WTC11 (cell line): Measurements from ENCODE around the gene HPCAL1. TPM values are rescaled to one million over a fixed set of nuclear protein-coding genes. Genes with fewer than 3 reads are reported as not detected.

Experiments used
- ATAC-seq: fragments of 200-7000 bp; cut with Tn5 transposase; 2 replicates; pipeline ENCODE4 v1.10.0; 2021; ENCODE audit warnings: mild to moderate bottlenecking, moderate library complexity
- CTCF ChIA-PET: fragments of 300-600 bp; sonication (Branson Sonifier 250); formaldehyde crosslinking; loops from one replicate; lab custom pipeline; 2021; ENCODE audit warnings: antibody characterized with exemption; lab: Charles Lee
- POLR2A ChIA-PET: fragments of 350-600 bp; sonication (Branson Sonifier 250); formaldehyde crosslinking; loops from one replicate; lab custom pipeline; 2021; ENCODE audit warnings: antibody characterized with exemption; lab: Charles Lee
- DNase-seq: peaks from one replicate; pipeline ENCODE4 v3.0.0; 2021; ENCODE audit warnings: low spot score
- H3K27ac Mint-ChIP-seq: 2 replicates; pipeline ENCODE4 v1.8.0; 2021; ENCODE audit warnings: mixed read lengths
- H3K27me3 Mint-ChIP-seq: 2 replicates; pipeline ENCODE4 v1.8.0; 2021; ENCODE audit warnings: low read depth, mild to moderate bottlenecking, moderate library complexity, mixed read lengths
- H3K36me3 Mint-ChIP-seq: 2 replicates; pipeline ENCODE4 v1.8.0; 2021; ENCODE audit warnings: mixed read lengths
- H3K4me1 Mint-ChIP-seq: 2 replicates; pipeline ENCODE4 v1.8.0; 2022; ENCODE audit warnings: mixed read lengths
- H3K4me3 Mint-ChIP-seq: 2 replicates; pipeline ENCODE4 v1.8.0; 2021; ENCODE audit warnings: mild to moderate bottlenecking, moderate library complexity, mixed read lengths
- H3K9me3 Mint-ChIP-seq: 2 replicates; pipeline ENCODE4 v1.8.0; 2021; ENCODE audit warnings: mixed read lengths
- ATF2 ChIP-seq: sonication (generic); formaldehyde crosslinking; IDR thresholded peaks from 2 replicates; pipeline ENCODE4 v1.8.1; 2022; ENCODE audit warnings: low read depth, missing genetic modification reagents, borderline replicate concordance
- CDX4 ChIP-seq: fragments of 250-450 bp; sonication (Bioruptor Pico); IDR thresholded peaks from 2 replicates; pipeline ENCODE4 v1.9.0; 2021; ENCODE audit warnings: moderate library complexity, mild to moderate bottlenecking, inconsistent platforms, borderline replicate concordance
- FOXP1 ChIP-seq: sonication (generic); formaldehyde crosslinking; IDR thresholded peaks from 2 replicates; pipeline ENCODE4 v1.8.0; 2022; ENCODE audit warnings: missing genetic modification reagents, mild to moderate bottlenecking, moderate library complexity, borderline replicate concordance
- GRHL2 ChIP-seq: fragments of 250-450 bp; sonication (Bioruptor Pico); IDR thresholded peaks from 2 replicates; pipeline ENCODE4 v1.8.0; 2022; ENCODE audit warnings: mild to moderate bottlenecking, moderate library complexity; ENCODE audit not compliant: insufficient replicate concordance, severe bottlenecking
- NR1H2 ChIP-seq: sonication (generic); formaldehyde crosslinking; IDR thresholded peaks from 2 replicates; pipeline ENCODE4 v1.9.0; 2021; ENCODE audit warnings: mild to moderate bottlenecking, moderate library complexity, missing genetic modification reagents
- SMAD3 ChIP-seq: sonication (generic); formaldehyde crosslinking; IDR thresholded peaks from 2 replicates; pipeline ENCODE4 v1.8.0; 2022; ENCODE audit warnings: missing genetic modification reagents, mild to moderate bottlenecking, borderline replicate concordance
- SOX15 ChIP-seq: fragments of 250-450 bp; sonication (Bioruptor Pico); IDR thresholded peaks from 2 replicates; pipeline ENCODE4 v1.9.0; 2021; ENCODE audit warnings: mild to moderate bottlenecking
- TCF7 ChIP-seq: sonication (generic); formaldehyde crosslinking; IDR thresholded peaks from 2 replicates; pipeline ENCODE4 v1.8.0; 2022; ENCODE audit warnings: mild to moderate bottlenecking, low read depth, missing genetic modification reagents, moderate library complexity
- USF1 ChIP-seq: sonication (generic); formaldehyde crosslinking; IDR thresholded peaks from 2 replicates; pipeline ENCODE4 v1.8.0; 2022; ENCODE audit warnings: mild to moderate bottlenecking, missing genetic modification reagents
- ZNF219 ChIP-seq: sonication (generic); formaldehyde crosslinking; IDR thresholded peaks from 2 replicates; pipeline ENCODE4 v1.8.0; 2023; ENCODE audit warnings: missing genetic modification reagents, mild to moderate bottlenecking, borderline replicate concordance
- ZNF232 ChIP-seq: sonication (generic); formaldehyde crosslinking; IDR thresholded peaks from 2 replicates; pipeline ENCODE4 v1.8.0; 2022; ENCODE audit warnings: mild to moderate bottlenecking, missing genetic modification reagents
- ZNF396 ChIP-seq: fragments of 250-450 bp; sonication (Bioruptor Pico); IDR thresholded peaks from 2 replicates; pipeline ENCODE4 v1.8.0; 2021; ENCODE audit warnings: mild to moderate bottlenecking, moderate library complexity, borderline replicate concordance
- ZNF416 ChIP-seq: fragments of 250-450 bp; sonication (Bioruptor Pico); IDR thresholded peaks from 2 replicates; pipeline ENCODE4 v1.9.0; 2021; ENCODE audit warnings: mild to moderate bottlenecking, inconsistent platforms
- total RNA-seq: library from RNA; stranded (reverse); gene quantifications from 3 replicates; pipeline ENCODE4 v1.2.3, GENCODE V29; 2021
- TF ChIP-seq, protein P1 (sequence below): fragments of 250-450 bp; sonication (Bioruptor Pico); IDR thresholded peaks from 2 replicates; pipeline ENCODE4 v1.9.0; 2021; ENCODE audit warnings: mild to moderate bottlenecking
- TF ChIP-seq, protein P2 (sequence below): sonication (generic); formaldehyde crosslinking; IDR thresholded peaks from 2 replicates; pipeline ENCODE4 v1.8.1; 2023; ENCODE audit warnings: mild to moderate bottlenecking, missing genetic modification reagents
- TF ChIP-seq, protein P3 (sequence below): fragments of 250-450 bp; sonication (Bioruptor Pico); IDR thresholded peaks from 2 replicates; pipeline ENCODE4 v2.1.2; 2022; ENCODE audit warnings: mild to moderate bottlenecking, moderate library complexity
- TF ChIP-seq, protein P4 (sequence below): sonication (generic); formaldehyde crosslinking; IDR thresholded peaks from 2 replicates; pipeline ENCODE4 v1.8.1; 2023; ENCODE audit warnings: mild to moderate bottlenecking, missing genetic modification reagents, moderate library complexity
- TF ChIP-seq, protein P5 (sequence below): fragments of 250-450 bp; sonication (Bioruptor Pico); IDR thresholded peaks from 2 replicates; pipeline ENCODE4 v1.9.0; 2021; ENCODE audit warnings: mild to moderate bottlenecking
- TF ChIP-seq, protein P6 (sequence below): sonication (generic); formaldehyde crosslinking; IDR thresholded peaks from 2 replicates; pipeline ENCODE4 v1.8.1; 2023; ENCODE audit warnings: mild to moderate bottlenecking, missing genetic modification reagents, borderline replicate concordance

Gene HPCAL1
- total RNA-seq, 1 experiment from 2014 or later: 11.8 TPM

DNA sequence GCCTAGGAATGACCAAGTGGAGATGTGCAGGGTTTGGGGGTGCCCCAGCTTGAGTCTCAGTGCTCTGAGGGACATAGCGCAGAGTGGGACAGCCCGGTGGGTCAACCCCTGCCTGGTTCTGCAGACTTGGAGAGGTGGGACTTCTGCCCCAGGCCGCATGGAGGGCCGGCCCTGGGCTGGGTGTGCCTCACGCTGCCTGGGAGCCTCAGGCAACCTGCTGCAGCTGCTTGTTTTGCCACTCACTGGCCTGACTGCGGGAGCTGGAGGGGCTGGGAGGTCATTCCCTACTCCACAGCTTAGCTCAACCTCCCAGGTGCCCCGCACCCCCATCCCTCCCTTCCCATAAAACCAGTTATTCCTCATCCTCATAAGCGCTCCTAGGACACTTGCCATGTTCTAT, 112.3 kb downstream of the HPCAL1 start (continued):
- TF ChIP-seq, protein P1, sequence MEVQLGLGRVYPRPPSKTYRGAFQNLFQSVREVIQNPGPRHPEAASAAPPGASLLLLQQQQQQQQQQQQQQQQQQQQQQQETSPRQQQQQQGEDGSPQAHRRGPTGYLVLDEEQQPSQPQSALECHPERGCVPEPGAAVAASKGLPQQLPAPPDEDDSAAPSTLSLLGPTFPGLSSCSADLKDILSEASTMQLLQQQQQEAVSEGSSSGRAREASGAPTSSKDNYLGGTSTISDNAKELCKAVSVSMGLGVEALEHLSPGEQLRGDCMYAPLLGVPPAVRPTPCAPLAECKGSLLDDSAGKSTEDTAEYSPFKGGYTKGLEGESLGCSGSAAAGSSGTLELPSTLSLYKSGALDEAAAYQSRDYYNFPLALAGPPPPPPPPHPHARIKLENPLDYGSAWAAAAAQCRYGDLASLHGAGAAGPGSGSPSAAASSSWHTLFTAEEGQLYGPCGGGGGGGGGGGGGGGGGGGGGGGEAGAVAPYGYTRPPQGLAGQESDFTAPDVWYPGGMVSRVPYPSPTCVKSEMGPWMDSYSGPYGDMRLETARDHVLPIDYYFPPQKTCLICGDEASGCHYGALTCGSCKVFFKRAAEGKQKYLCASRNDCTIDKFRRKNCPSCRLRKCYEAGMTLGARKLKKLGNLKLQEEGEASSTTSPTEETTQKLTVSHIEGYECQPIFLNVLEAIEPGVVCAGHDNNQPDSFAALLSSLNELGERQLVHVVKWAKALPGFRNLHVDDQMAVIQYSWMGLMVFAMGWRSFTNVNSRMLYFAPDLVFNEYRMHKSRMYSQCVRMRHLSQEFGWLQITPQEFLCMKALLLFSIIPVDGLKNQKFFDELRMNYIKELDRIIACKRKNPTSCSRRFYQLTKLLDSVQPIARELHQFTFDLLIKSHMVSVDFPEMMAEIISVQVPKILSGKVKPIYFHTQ (CRISPR knock-in tag): no peak
- no peak for TF ChIP-seq USF1 (CRISPR knock-in tag)
- TF ChIP-seq, protein P2, sequence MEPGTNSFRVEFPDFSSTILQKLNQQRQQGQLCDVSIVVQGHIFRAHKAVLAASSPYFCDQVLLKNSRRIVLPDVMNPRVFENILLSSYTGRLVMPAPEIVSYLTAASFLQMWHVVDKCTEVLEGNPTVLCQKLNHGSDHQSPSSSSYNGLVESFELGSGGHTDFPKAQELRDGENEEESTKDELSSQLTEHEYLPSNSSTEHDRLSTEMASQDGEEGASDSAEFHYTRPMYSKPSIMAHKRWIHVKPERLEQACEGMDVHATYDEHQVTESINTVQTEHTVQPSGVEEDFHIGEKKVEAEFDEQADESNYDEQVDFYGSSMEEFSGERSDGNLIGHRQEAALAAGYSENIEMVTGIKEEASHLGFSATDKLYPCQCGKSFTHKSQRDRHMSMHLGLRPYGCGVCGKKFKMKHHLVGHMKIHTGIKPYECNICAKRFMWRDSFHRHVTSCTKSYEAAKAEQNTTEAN: no peak
- TF ChIP-seq, protein P3, sequence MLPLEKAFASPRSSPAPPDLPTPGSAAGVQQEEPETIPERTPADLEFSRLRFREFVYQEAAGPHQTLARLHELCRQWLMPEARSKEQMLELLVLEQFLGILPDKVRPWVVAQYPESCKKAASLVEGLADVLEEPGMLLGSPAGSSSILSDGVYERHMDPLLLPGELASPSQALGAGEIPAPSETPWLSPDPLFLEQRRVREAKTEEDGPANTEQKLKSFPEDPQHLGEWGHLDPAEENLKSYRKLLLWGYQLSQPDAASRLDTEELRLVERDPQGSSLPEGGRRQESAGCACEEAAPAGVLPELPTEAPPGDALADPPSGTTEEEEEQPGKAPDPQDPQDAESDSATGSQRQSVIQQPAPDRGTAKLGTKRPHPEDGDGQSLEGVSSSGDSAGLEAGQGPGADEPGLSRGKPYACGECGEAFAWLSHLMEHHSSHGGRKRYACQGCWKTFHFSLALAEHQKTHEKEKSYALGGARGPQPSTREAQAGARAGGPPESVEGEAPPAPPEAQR (CRISPR knock-in tag): no peak
- no peak for TF ChIP-seq ZNF219 (CRISPR knock-in tag)
- no peak for TF ChIP-seq TCF7 (CRISPR knock-in tag)
- TF ChIP-seq CDX4 (CRISPR knock-in tag): no peak
- TF ChIP-seq GRHL2 (CRISPR knock-in tag): no peak
- TF ChIP-seq NR1H2 (CRISPR knock-in tag): no peak
- TF ChIP-seq SOX15 (CRISPR knock-in tag): no peak
- TF ChIP-seq, protein P4, sequence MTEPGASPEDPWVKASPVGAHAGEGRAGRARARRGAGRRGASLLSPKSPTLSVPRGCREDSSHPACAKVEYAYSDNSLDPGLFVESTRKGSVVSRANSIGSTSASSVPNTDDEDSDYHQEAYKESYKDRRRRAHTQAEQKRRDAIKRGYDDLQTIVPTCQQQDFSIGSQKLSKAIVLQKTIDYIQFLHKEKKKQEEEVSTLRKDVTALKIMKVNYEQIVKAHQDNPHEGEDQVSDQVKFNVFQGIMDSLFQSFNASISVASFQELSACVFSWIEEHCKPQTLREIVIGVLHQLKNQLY: no peak
- TF ChIP-seq SMAD3 (CRISPR knock-in tag): no peak

DNA sequence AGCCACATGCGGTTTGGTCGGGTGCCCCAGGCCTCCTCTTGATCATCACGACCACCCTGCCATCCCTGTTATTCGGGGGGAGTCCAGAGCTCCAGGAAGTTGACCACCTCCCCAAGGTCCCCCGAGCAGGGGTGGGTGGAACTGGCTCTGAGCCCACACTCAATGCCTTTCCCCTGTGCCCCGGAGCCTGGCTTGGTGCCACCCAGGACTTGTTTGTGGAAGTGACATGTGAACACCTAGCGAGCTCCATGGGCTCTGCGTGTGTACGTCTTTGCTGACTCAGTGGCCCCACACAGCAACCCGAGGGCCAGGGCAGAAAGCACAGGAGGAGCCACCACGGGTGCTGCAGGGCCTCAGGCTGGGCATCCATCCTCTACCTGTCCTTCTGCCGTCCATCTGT, 112.9 kb downstream of the HPCAL1 start:
- POLR2A ChIA-PET: no interaction called here
- TF ChIP-seq, protein P5, sequence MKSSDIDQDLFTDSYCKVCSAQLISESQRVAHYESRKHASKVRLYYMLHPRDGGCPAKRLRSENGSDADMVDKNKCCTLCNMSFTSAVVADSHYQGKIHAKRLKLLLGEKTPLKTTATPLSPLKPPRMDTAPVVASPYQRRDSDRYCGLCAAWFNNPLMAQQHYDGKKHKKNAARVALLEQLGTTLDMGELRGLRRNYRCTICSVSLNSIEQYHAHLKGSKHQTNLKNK (CRISPR knock-in tag): no peak
- TF ChIP-seq ZNF416 (CRISPR knock-in tag) (no peak), ZNF232 (no peak), ATF2 (CRISPR knock-in tag) (no peak), ZNF396 (CRISPR knock-in tag) (no peak), FOXP1 (CRISPR knock-in tag) (no peak)
- TF ChIP-seq, protein P6, sequence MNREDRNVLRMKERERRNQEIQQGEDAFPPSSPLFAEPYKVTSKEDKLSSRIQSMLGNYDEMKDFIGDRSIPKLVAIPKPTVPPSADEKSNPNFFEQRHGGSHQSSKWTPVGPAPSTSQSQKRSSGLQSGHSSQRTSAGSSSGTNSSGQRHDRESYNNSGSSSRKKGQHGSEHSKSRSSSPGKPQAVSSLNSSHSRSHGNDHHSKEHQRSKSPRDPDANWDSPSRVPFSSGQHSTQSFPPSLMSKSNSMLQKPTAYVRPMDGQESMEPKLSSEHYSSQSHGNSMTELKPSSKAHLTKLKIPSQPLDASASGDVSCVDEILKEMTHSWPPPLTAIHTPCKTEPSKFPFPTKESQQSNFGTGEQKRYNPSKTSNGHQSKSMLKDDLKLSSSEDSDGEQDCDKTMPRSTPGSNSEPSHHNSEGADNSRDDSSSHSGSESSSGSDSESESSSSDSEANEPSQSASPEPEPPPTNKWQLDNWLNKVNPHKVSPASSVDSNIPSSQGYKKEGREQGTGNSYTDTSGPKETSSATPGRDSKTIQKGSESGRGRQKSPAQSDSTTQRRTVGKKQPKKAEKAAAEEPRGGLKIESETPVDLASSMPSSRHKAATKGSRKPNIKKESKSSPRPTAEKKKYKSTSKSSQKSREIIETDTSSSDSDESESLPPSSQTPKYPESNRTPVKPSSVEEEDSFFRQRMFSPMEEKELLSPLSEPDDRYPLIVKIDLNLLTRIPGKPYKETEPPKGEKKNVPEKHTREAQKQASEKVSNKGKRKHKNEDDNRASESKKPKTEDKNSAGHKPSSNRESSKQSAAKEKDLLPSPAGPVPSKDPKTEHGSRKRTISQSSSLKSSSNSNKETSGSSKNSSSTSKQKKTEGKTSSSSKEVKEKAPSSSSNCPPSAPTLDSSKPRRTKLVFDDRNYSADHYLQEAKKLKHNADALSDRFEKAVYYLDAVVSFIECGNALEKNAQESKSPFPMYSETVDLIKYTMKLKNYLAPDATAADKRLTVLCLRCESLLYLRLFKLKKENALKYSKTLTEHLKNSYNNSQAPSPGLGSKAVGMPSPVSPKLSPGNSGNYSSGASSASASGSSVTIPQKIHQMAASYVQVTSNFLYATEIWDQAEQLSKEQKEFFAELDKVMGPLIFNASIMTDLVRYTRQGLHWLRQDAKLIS (CRISPR knock-in tag): no peak

More for the DNA sequence above, 112.9 kb downstream of the HPCAL1 start:
- Mint-ChIP-seq H3K4me3 (no peak overlapping the region), H3K4me1 (no peaks in the 10 kb centered on the region), H3K27ac (no peak overlapping the region), H3K9me3 (peaks cover 11% of the 10 kb centered on the region), H3K27me3 (no peaks in the 10 kb centered on the region), H3K36me3 (no peaks in the 10 kb centered on the region)
- CTCF ChIA-PET: interaction anchor here (1.6 to 1.8 kb wide), 2 partner anchors 19 kb away, joined by 5 read pairs; no protein-coding TSS in a partner anchor
- no peak for DNase-seq
- no peak for ATAC-seq
